Activated CD4-positive, alpha-beta memory T cell treated with anti-CD3 and anti-CD28 coated beads, Interleukin-2, amount 10 ng/mL, durations not matched to agents 7 days and 5 days (primary cell): Measurements from ENCODE around the gene MYL12B. TPM values are rescaled to one million over a fixed set of nuclear protein-coding genes. Genes with fewer than 3 reads are reported as not detected.
"Not testable (repeated sequence)": the region's sequence is repeated elsewhere in the genome, so short reads cannot be mapped to it uniquely, and the experiment has no call there.

ENCODE experiments used
- CTCF ChIA-PET: fragments of 350-600 bp; sonication (Branson Sonifier 250); formaldehyde crosslinking; loops from one replicate; lab custom pipeline; 2021; ENCODE audit warnings: antibody characterized with exemption, inconsistent platforms; lab: Charles Lee
- POLR2A ChIA-PET: fragments of 350-600 bp; sonication (Branson Sonifier 250); formaldehyde crosslinking; loops from one replicate; lab custom pipeline; 2021; ENCODE audit warnings: antibody characterized with exemption; lab: Charles Lee
- DNase-seq: peaks from one replicate; pipeline ENCODE4 v3.0.0-alpha.2; 2020
- H3K27ac Mint-ChIP-seq: one replicate; pipeline ENCODE4 v1.8.0; 2021; ENCODE audit warnings: mild to moderate bottlenecking, mixed read lengths
- H3K27me3 Mint-ChIP-seq: one replicate; pipeline ENCODE4 v1.8.0; 2021; ENCODE audit warnings: mixed read lengths
- H3K36me3 Mint-ChIP-seq: one replicate; pipeline ENCODE4 v1.8.0; 2021; ENCODE audit warnings: low read depth, mixed read lengths
- H3K4me1 Mint-ChIP-seq: one replicate; pipeline ENCODE4 v1.8.0; 2021; ENCODE audit warnings: mixed read lengths
- H3K4me3 Mint-ChIP-seq: one replicate; pipeline ENCODE4 v1.8.0; 2021; ENCODE audit warnings: mild to moderate bottlenecking, mixed read lengths
- H3K9me3 Mint-ChIP-seq: one replicate; pipeline ENCODE4 v1.8.0; 2021; ENCODE audit warnings: mixed read lengths
- total RNA-seq, 2 experiments: library from RNA; stranded (reverse); gene quantifications; one replicate each; pipeline ENCODE4 v1.2.3, GENCODE V29; 2021

MYL12B gene
- total RNA-seq, 2 experiments from 2014 or later, result 371 to 378 TPM

DNA sequence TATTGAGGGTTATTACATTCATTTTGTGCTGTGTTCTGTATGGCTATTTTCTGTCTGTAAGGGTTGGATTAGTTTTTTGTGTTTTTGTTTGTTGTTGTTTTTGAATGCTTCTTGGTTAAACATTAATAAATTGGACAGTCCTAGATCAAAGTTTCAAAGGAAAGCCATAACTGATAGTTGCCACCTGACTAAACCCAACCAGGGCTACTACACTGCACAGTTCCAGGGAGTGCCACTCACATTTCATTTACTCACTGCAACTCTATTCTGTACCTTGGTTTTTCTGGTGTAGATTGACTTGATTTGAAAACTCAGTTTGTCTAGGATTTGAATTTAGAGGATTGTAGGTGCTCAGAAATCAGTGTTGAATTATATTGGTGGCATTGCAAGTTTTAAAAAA lies 6.4 kb downstream of the MYL12B start:
- ChIA-PET POLR2A (no interaction called here), CTCF (no interaction called here)
- DNase-seq, result no peak
- H3K27me3 Mint-ChIP-seq, result no peaks in the 10 kb centered on the region
- no peak overlapping the region for H3K27ac Mint-ChIP-seq
- no peak overlapping the region for H3K4me3 Mint-ChIP-seq
- H3K36me3 Mint-ChIP-seq, result peaks cover 61% of the 10 kb centered on the region
- H3K4me1 Mint-ChIP-seq, result peaks cover 72% of the 10 kb centered on the region
- no peaks in the 10 kb centered on the region for H3K9me3 Mint-ChIP-seq

DNA sequence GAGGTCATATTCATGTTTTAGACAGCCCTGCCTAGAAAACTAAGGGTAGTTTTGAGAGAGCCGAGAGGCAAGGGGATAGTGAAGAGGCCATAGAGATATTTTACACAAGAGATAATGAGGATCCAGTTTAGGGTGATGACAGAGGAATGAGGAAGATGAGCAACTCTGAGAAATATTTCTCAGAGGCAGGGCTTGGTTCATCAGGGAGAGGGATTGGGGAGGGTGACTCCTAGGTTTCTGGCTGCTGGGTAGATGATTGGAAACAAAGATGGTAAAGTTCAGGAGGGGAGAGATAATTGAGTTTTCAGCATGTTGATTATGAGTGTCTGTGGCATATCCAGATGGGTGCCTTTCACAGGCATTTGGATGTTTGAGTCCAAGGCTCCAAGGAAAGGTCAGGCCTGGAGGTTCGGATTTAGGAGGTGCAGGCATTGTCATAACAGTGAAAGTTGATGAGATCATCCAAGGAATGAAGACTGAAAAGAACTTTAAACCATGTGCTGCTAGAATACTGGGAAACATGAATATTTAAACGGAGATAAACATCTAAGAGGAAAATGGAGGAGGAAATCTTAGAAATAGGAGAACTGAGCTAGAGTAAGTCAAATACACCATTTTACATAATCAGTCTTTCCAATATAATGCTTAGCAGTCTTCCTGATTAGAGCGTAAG lies 7.4 kb downstream of the MYL12B start:
- Mint-ChIP-seq H3K27ac (no peak overlapping the region), H3K4me1 (peaks cover 64% of the 10 kb centered on the region), H3K36me3 (peaks cover 65% of the 10 kb centered on the region), H3K4me3 (no peak overlapping the region), H3K27me3 (no peaks in the 10 kb centered on the region), H3K9me3 (no peaks in the 10 kb centered on the region)
- DNase-seq, result no peak
- CTCF ChIA-PET, result no interaction called here
- POLR2A ChIA-PET, result no interaction called here

DNA sequence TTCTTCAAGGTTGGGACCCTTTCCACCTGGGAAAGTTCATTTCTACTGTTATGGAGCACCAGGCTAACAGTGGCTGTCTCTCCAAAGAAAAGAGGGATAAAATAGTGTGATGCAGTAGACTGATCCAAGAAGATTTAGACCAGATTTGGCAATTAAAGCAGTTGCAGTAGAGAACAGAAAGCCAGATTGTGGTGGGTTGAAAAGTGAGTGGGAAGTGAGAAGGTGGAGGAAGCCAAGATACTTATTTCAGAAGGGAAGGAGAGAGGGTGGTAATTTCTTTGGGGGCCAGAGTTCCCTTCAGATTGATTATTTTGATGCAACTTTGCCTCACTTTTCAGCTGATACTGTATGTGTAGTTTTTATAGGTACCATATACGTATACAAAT lies 8.0 kb downstream of the MYL12B start:
- no peaks in the 10 kb centered on the region for H3K9me3 Mint-ChIP-seq
- H3K36me3 Mint-ChIP-seq, result peaks cover 65% of the 10 kb centered on the region
- no peak overlapping the region for H3K4me3 Mint-ChIP-seq
- H3K27me3 Mint-ChIP-seq, result no peaks in the 10 kb centered on the region
- no peak for DNase-seq
- CTCF ChIA-PET, result no interaction called here
- H3K27ac Mint-ChIP-seq, result no peak overlapping the region
- POLR2A ChIA-PET, result no interaction called here
- peaks cover 59% of the 10 kb centered on the region for H3K4me1 Mint-ChIP-seq

DNA sequence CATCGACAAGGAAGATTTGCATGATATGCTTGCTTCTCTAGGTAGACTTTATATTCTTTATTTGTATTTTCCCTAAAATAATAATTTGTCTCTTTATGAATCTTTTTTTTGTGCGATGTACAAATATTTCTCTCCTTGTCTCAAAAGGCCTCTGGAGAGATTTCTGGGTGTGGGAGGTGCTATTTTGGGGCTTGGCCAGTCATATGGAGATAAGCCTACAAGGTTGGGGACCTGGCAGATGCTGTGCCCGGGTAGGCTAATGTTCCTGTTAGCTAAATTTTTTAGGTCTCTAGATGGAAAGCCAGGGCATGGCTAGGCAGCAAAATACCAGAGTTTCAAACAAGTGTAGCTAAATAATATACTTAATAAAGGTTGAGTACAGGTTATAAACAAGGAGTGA lies 11.1 kb downstream of the MYL12B start:
- ChIA-PET CTCF (interaction anchor here (3.0 kb wide), 1 partner anchor 24 kb away, joined by 12 read pairs; no protein-coding TSS in a partner anchor), POLR2A (no interaction called here)
- DNase-seq, result no peak
- Mint-ChIP-seq H3K36me3 (peaks cover 65% of the 10 kb centered on the region), H3K4me1 (peaks cover 33% of the 10 kb centered on the region), H3K4me3 (no peak overlapping the region), H3K27me3 (no peaks in the 10 kb centered on the region), H3K27ac (no peak overlapping the region), H3K9me3 (no peaks in the 10 kb centered on the region)

DNA sequence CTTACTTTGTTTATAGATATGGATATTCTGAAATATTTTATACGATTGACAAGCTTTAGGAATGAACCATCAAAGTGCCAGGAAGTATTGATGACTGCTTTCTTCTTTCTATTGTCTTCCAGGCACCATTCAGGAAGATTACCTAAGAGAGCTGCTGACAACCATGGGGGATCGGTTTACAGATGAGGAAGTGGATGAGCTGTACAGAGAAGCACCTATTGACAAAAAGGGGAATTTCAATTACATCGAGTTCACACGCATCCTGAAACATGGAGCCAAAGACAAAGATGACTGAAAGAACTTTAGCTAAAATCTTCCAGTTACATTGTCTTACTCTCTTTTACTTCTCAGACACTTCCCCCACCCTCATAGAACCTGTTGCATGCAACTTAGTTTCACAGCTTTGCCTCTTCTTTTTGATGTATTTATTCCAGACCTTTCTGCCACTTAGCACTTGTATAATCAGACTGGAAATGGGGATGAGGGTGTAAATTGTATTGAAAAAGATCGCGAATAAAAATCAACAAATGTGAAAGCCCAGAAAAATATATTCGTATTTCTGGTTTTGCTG lies 15.8 kb downstream of the MYL12B start:
- ChIA-PET POLR2A (interaction anchor here (1.1 to 1.3 kb wide), 2 partner anchors 20 to 316 kb away, joined by 4 read pairs; no protein-coding TSS in a partner anchor), CTCF (interaction anchor here (0.6 to 10.0 kb wide), 3 partner anchors 20 to 387 kb away, joined by 5 to 113 read pairs (median 13); no protein-coding TSS in a partner anchor)
- not testable (repeated sequence) for H3K9me3 Mint-ChIP-seq, DNase-seq, H3K4me3 Mint-ChIP-seq, H3K27me3 Mint-ChIP-seq, H3K27ac Mint-ChIP-seq, H3K4me1 Mint-ChIP-seq
- H3K36me3 Mint-ChIP-seq, result peaks cover 50% of the 10 kb centered on the region

DNA sequence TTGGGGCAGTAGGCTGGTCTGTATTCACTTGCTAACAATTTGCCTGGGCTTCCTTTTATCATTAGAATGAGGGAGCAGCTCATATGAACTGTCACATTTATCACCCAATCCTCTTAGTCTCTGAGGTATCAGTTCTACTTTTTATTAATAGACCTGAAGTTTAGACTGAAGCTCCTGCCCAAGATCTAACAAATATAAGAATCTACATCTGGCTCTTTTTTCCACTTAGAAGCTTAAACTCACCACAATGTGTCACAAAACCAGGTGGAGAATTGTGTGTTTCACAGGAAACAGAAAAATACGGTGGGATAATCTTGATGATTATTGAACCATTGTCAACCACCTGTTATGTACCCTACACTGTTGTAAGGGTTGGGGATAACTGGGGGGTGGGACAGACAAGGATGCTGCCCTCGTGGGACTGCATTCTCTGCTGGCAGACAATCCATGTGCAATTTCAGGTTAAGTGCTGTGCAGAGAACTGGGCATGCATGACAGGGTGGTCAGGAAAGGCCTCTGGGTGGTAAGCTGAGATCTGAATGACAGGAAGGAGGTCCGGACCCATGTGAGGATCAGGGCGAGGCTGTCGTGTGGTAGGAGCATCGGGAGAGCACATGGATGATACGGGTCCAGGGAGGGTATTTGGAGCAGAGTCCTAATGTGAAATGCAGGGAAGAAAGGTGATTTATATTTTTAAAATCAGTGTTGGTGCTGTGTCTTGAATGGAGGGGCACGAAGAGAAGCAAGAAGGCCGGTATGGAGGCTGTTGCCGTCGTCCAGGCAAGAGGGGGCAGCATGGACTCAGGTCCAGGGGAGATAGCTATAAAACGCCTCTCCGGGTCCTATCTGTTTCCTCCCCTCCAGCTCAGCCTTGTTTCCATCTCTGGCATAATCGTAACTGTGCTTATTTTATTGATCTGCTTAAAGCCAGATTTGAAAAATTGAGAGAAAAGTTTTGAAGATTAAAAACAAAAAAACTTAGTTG lies 17.6 kb downstream of the MYL12B start:
- H3K9me3 Mint-ChIP-seq, result no peaks in the 10 kb centered on the region
- CTCF ChIA-PET, result interaction anchor here (0.5 to 10.0 kb wide), 10 partner anchors 10 to 385 kb away, joined by 3 to 113 read pairs (median 4); no protein-coding TSS in a partner anchor
- no peak for DNase-seq
- no peaks in the 10 kb centered on the region for H3K4me1 Mint-ChIP-seq
- no peak overlapping the region for H3K27ac Mint-ChIP-seq
- H3K36me3 Mint-ChIP-seq, result peaks cover 33% of the 10 kb centered on the region
- POLR2A ChIA-PET, result interaction anchor here (0.9 to 1.1 kb wide), 2 partner anchors 314 to 387 kb away, joined by 3 read pairs; no protein-coding TSS in a partner anchor
- H3K4me3 Mint-ChIP-seq, result no peak overlapping the region
- H3K27me3 Mint-ChIP-seq, result no peaks in the 10 kb centered on the region

DNA sequence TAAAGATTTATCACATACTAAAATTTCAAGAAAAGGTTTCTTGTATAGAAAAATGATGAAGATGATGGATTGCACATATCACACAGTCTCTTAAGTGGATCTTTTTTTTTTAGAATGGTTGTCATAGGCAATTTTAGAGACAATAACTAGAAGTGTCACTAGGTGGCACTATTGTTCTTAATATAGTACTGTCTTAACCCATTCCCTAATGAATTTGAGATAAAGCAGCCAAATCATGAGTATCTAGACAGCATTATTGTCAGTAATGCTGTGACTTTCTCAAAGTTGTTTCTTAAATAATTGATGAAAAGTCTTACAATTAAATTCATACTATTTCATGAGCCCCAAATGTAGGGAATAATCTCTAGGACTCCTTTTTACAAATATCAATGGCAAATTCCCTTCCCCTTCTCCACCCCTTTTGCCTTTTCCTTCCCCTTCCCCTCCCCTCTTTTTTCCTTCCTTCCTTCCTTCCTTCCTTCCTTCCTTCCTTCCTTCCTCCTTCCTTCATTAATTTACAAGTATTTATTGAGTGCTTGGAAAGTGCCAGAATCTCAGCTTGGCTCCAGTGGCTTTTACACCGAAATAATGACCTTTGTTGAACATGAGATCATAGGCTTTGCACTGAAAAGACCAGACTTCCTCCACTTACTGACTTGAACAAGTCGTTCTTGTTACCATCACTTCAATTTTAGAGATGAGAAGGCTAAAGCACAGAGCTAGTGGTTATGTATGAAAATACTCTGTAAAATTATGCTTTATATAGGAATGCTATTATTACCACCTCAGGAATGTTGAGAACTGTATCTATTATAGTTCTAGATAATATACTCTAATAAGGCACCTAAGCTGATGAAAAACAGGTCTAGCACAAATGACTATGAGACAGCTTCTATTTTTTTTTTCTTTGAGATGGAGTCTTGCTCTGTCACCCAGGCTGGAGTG lies 19.8 kb downstream of the MYL12B start:
- no peak overlapping the region for H3K4me3 Mint-ChIP-seq
- ChIA-PET CTCF (interaction anchor here (0.6 to 10.0 kb wide), 14 partner anchors 10 to 768 kb away, joined by 3 to 113 read pairs (median 6); no protein-coding TSS in a partner anchor), POLR2A (interaction anchor here (1.0 to 1.1 kb wide), 2 partner anchors 15 to 18 kb away, joined by 3 read pairs; no protein-coding TSS in a partner anchor)
- no peaks in the 10 kb centered on the region for H3K27me3 Mint-ChIP-seq
- DNase-seq, result no peak
- H3K27ac Mint-ChIP-seq, result no peak overlapping the region
- H3K4me1 Mint-ChIP-seq, result no peaks in the 10 kb centered on the region
- H3K9me3 Mint-ChIP-seq, result no peaks in the 10 kb centered on the region
- peaks cover 16% of the 10 kb centered on the region for H3K36me3 Mint-ChIP-seq

DNA sequence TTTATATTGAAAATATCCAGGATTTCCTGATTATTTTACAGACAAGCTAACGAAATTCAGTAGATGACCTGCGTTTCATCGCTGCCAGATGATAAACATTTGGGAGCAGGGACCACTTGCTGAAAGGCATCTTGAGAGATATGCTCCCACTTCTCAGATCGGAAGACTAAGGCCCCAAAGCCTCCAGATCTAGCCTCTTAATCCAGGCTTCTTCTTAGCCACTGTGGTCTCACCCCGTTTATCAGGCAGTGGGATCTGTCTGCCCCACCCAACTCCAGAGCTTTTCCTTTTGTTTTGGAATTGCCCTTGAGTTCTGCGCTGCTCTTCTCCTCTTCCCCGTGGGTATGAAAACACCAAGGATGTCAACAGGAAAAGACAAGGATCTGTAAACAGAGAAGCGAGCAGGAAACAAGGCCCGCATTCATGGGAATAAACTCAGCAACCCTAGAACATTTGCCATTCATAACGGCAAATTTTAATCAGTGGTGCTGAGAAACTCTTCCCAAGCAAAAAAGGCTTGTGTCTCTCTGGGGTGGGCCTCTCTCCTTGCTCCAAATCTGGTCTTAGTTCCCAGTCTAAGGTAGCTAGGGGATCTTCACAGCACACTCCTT lies 21.4 kb downstream of the MYL12B start:
- ChIA-PET CTCF (interaction anchor here (0.8 to 10.0 kb wide), 5 partner anchors 14 to 381 kb away, joined by 3 to 113 read pairs (median 17); no protein-coding TSS in a partner anchor), POLR2A (interaction anchor here (1.1 to 1.4 kb wide), 3 partner anchors 13 to 302 kb away, joined by 3 to 5 read pairs (median 5); no protein-coding TSS in a partner anchor)
- H3K9me3 Mint-ChIP-seq, result no peaks in the 10 kb centered on the region
- H3K27ac Mint-ChIP-seq, result no peak overlapping the region
- no peak overlapping the region for H3K4me3 Mint-ChIP-seq
- peaks cover 6% of the 10 kb centered on the region for H3K36me3 Mint-ChIP-seq
- DNase-seq, result no peak
- H3K27me3 Mint-ChIP-seq, result peaks cover 2% of the 10 kb centered on the region
- H3K4me1 Mint-ChIP-seq, result no peaks in the 10 kb centered on the region

DNA sequence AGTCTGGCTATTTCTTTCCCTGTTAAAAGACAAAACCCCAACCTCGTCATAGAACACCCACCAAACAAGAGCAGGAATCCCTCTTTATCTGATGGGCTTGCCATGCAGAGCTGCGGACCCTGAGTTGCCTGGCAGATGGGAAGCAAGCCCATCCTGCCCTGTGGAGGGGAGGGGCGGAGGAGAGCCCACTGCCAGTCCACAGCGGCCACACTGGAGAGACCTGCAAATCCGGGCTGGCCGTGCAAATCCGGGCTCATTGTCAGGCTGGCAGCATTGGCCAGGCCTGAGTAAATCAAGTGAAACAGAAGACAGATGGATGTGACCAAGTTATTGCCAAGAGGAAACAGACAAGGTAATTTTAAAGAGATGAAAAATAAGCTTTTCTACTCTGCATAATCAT lies 22.0 kb downstream of the MYL12B start:
- Mint-ChIP-seq H3K4me3 (no peak overlapping the region), H3K27me3 (peaks cover 3% of the 10 kb centered on the region), H3K9me3 (no peaks in the 10 kb centered on the region), H3K4me1 (no peaks in the 10 kb centered on the region), H3K27ac (no peak overlapping the region), H3K36me3 (peaks cover 3% of the 10 kb centered on the region)
- ChIA-PET CTCF (interaction anchor here (1.3 to 10.0 kb wide), 4 partner anchors 14 to 381 kb away, joined by 3 to 113 read pairs (median 20); no protein-coding TSS in a partner anchor), POLR2A (interaction anchor here (1.2 to 1.4 kb wide), 2 partner anchors 13 to 302 kb away, joined by 5 read pairs; no protein-coding TSS in a partner anchor)
- no peak for DNase-seq

DNA sequence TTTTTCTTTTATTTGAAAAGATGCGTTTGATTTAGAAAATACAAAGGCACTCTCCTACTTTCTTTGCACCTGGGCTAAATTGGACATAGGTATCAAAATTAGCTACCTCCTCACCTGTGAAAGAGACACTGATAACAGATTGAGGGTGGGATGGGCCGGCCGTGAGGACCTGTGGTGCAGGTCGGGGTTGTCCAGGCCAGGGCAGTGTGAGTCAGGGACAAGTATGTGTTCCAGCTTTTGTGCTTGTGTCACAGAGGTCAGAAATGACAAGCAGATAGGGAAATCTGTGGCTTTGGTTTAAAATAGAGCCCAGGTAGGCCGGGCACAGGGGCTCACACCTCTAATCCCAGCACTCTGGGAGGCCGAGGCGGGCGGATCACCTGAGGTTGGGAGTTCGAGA lies 22.6 kb downstream of the MYL12B start:
- no peaks in the 10 kb centered on the region for H3K4me1 Mint-ChIP-seq
- no peak overlapping the region for H3K27ac Mint-ChIP-seq
- ChIA-PET POLR2A (interaction anchor here (1.2 kb wide), 1 partner anchor 13 kb away, joined by 5 read pairs; no protein-coding TSS in a partner anchor), CTCF (interaction anchor here (1.3 to 10.0 kb wide), 3 partner anchors 35 to 380 kb away, joined by 3 to 113 read pairs (median 9); no protein-coding TSS in a partner anchor)
- peaks cover 4% of the 10 kb centered on the region for H3K27me3 Mint-ChIP-seq
- no peak overlapping the region for H3K4me3 Mint-ChIP-seq
- H3K36me3 Mint-ChIP-seq, result no peaks in the 10 kb centered on the region
- H3K9me3 Mint-ChIP-seq, result no peaks in the 10 kb centered on the region
- no peak for DNase-seq

DNA sequence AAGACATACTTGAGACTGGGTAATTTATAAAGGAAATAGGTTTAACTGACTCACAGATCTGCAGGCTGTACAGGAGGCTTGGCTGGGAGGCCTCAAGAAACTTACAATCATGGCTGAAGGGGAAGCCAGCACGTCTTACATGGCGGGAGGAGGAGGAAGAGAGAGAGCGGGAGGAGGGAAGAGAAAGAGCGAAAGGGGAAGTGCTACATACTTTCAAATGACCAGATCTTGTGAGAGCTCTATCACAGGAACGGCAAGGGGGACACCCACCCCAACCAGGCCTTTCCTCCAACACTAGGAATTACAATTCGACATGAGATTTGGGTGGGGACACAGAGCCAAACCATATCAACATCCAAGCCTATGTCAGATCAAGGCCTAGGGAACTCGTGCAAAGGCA lies 24.2 kb downstream of the MYL12B start:
- Mint-ChIP-seq H3K4me3 (no peak overlapping the region), H3K27ac (no peak overlapping the region), H3K27me3 (peaks cover 7% of the 10 kb centered on the region), H3K4me1 (no peaks in the 10 kb centered on the region), H3K9me3 (peaks cover 3% of the 10 kb centered on the region), H3K36me3 (peaks cover under 1% of the 10 kb centered on the region)
- POLR2A ChIA-PET, result interaction anchor here (0.6 to 1.9 kb wide), 2 partner anchors 10 to 876 kb away, joined by 3 to 6 read pairs; no protein-coding TSS in a partner anchor
- CTCF ChIA-PET, result interaction anchor here (1.2 to 10.0 kb wide), 4 partner anchors 11 to 378 kb away, joined by 4 to 113 read pairs (median 7); no protein-coding TSS in a partner anchor
- no peak for DNase-seq
